PFSK-1 (cell line): Measurements from ENCODE around the gene PRPF8.

Experiments
- FOXP2 ChIP-seq: optimal IDR thresholded peaks from 2 replicates; pipeline ENCODE3; 2011; ENCODE audit warnings: borderline replicate concordance, control low read depth, inconsistent platforms; ENCODE audit not compliant: insufficient read depth; ENCODE audit errors: extremely low read length, extremely low read depth
- POLR2AphosphoS5 ChIP-seq: IDR thresholded peaks from 2 replicates; pipeline ENCODE4 v1.6.1; 2012; ENCODE audit warnings: low read depth, mild to moderate bottlenecking, control low read depth, low read length, moderate library complexity
- SIN3A ChIP-seq: IDR thresholded peaks from 2 replicates; pipeline ENCODE4 v1.6.1; 2012; ENCODE audit warnings: mild to moderate bottlenecking, low read length, moderate library complexity, borderline replicate concordance; ENCODE audit not compliant: insufficient read depth
- TAF1 ChIP-seq: IDR thresholded peaks from 2 replicates; pipeline ENCODE4 v1.6.1; 2012; ENCODE audit warnings: low read length, control low read depth, borderline replicate concordance; ENCODE audit not compliant: insufficient read depth
- TF ChIP-seq, protein P1 (sequence below), 2 experiments: IDR thresholded peaks; 2 replicates each; pipeline versions ENCODE4 v1.6.1 to v1.8.0; 2011 to 2012; ENCODE audit warnings: low read depth in 2 of 2, low read length in 2 of 2, control low read depth in 1 of 2, inconsistent platforms in 1 of 2, mild to moderate bottlenecking in 1 of 2, moderate library complexity in 1 of 2; ENCODE audit not compliant: insufficient read depth in 1 of 2

Gene PRPF8

DNA sequence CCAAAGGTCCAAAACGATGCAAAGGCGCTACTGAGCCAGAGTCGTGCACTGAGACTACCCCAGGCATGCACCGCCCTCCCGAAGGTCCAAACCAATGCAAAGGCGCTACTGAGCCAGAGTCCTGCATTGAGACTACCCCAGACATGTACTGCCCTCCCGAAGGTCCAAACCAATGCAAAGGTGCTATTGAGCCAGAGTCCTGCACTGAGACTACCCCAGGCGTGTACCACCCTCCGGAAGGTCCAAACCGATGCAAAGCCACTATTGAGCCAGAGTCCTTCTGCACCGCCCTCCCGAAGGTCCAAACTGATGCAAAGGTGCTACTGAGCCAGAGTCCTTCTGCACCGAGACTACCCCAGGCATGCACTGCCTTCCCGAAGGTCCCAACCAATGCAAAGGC is 83.1 kb downstream of the PRPF8 start:
- no peak for TF ChIP-seq FOXP2
- TF ChIP-seq TAF1, result no peak
- TF ChIP-seq POLR2AphosphoS5, result no peak
- TF ChIP-seq SIN3A, result no peak
- TF ChIP-seq, protein P1, sequence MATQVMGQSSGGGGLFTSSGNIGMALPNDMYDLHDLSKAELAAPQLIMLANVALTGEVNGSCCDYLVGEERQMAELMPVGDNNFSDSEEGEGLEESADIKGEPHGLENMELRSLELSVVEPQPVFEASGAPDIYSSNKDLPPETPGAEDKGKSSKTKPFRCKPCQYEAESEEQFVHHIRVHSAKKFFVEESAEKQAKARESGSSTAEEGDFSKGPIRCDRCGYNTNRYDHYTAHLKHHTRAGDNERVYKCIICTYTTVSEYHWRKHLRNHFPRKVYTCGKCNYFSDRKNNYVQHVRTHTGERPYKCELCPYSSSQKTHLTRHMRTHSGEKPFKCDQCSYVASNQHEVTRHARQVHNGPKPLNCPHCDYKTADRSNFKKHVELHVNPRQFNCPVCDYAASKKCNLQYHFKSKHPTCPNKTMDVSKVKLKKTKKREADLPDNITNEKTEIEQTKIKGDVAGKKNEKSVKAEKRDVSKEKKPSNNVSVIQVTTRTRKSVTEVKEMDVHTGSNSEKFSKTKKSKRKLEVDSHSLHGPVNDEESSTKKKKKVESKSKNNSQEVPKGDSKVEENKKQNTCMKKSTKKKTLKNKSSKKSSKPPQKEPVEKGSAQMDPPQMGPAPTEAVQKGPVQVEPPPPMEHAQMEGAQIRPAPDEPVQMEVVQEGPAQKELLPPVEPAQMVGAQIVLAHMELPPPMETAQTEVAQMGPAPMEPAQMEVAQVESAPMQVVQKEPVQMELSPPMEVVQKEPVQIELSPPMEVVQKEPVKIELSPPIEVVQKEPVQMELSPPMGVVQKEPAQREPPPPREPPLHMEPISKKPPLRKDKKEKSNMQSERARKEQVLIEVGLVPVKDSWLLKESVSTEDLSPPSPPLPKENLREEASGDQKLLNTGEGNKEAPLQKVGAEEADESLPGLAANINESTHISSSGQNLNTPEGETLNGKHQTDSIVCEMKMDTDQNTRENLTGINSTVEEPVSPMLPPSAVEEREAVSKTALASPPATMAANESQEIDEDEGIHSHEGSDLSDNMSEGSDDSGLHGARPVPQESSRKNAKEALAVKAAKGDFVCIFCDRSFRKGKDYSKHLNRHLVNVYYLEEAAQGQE (IDR thresholded peaks at IDR 0.05; ENCODE audit: insufficient read depth in 1 of 2, low read depth in 2 of 2, low read length in 2 of 2), result no peak
